ENCODE measurements around the gene DAAM1.

Gene DAAM1

GRCh38 chr14:59295951-59296350, 107.5 kb downstream of the DAAM1 start:
- no peak for DNase-seq

- no peak for DNase-seq
These were observed 108.0 kb downstream of the DAAM1 start for GRCh38 chr14:59296508-59296907.

GRCh38 chr14:59297071-59297776, 108.8 kb downstream of the DAAM1 start:
- no peak for DNase-seq

- no peak for DNase-seq
These were observed 111.3 kb downstream of the DAAM1 start for GRCh38 chr14:59299731-59300130.

- DNase-seq = no peak
These were observed 112.9 kb downstream of the DAAM1 start for GRCh38 chr14:59301354-59301753.

- no peak for DNase-seq
These were observed 113.8 kb downstream of the DAAM1 start for GRCh38 chr14:59302313-59302712.

GRCh38 chr14:59303216-59303615, 114.7 kb downstream of the DAAM1 start:
- DNase-seq = no peak

- DNase-seq = no peak
These were observed 116.8 kb downstream of the DAAM1 start for GRCh38 chr14:59305231-59305630.

- DNase-seq = no peak
These were observed 117.5 kb downstream of the DAAM1 start for GRCh38 chr14:59305836-59306555.

GRCh38 chr14:59306775-59307174, 118.3 kb downstream of the DAAM1 start:
- no peak for DNase-seq

- no peak for DNase-seq
These were observed 119.6 kb downstream of the DAAM1 start for GRCh38 chr14:59308086-59308485.

GRCh38 chr14:59308673-59309072, 120.2 kb downstream of the DAAM1 start:
- no peak for DNase-seq

- DNase-seq = no peak
These were observed 120.9 kb downstream of the DAAM1 start for GRCh38 chr14:59309291-59309900.

- no peak for DNase-seq
These were observed 122.2 kb downstream of the DAAM1 start for GRCh38 chr14:59310633-59311032.

GRCh38 chr14:59311723-59312122, 123.3 kb downstream of the DAAM1 start:
- DNase-seq = no peak

GRCh38 chr14:59313144-59313651, 124.7 kb downstream of the DAAM1 start:
- no peak for DNase-seq

GRCh38 chr14:59313658-59314608, 125.5 kb downstream of the DAAM1 start:
- DNase-seq = no peak

- no peak for DNase-seq
These were observed 126.6 kb downstream of the DAAM1 start for GRCh38 chr14:59314953-59315599.

- DNase-seq = no peak
These were observed 127.8 kb downstream of the DAAM1 start for GRCh38 chr14:59316151-59316830.

GRCh38 chr14:59317346-59317745, 128.9 kb downstream of the DAAM1 start:
- no peak for DNase-seq

- DNase-seq = no peak
These were observed 129.5 kb downstream of the DAAM1 start for GRCh38 chr14:59317798-59318505.

Data from retina (tissue), 1 donor.